Posterior vena cava (tissue), 2 donors: Measurements from ENCODE around the gene HSPA12B. TPM values are rescaled to one million over a fixed set of nuclear protein-coding genes. Genes with fewer than 3 reads are reported as not detected.

Experiments
- DNase-seq: peaks from one replicate; pipeline ENCODE4 v3.0.0-alpha.2; 2020; ENCODE audit warnings: low spot score
- intact Hi-C, 2 donors: fragments of 100-400 bp; cut with DNase I; formaldehyde crosslinking; loops; one replicate each; pipeline versions ENCODE4 v1.14.1 to v1.14.2; 2022 to 2023
- total RNA-seq, 2 donors: library from RNA; stranded (reverse); fragmentation: NEBNext Ultra II Directional; extraction: Animal tissue kit (Norgen Biotek cat#: 25700); gene quantifications; one replicate each; pipeline ENCODE4 v1.2.1, GENCODE V29; 2021
- donor health status: DM: yes; HTN: yes; CAD: no.
- donor health status: DM: yes; HTN: yes; CAD: no.

HSPA12B gene
- total RNA-seq, 2 donors from 2014 or later: 18.0 to 18.5 TPM

DNA sequence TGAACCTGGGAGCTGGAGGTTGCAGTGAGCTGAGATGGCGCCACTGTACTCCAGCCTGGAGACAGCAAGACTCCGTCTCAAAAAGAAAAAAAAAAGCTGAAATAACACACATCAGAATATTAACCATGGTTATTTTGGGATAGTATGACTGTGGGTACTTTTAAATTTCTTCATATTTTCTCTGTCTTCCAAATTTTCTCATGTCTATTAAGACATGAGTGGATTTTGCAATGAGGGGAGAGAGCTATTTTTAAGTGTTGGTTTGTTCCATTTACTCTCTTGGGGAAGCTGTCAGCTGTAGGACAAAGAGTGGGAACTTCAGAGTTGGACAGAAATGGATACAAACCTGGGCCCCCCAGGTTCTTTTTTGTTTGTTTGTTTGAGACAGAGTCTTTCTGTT is 24.8 kb downstream of the HSPA12B start:
- intact Hi-C loops: no loop called here
- DNase-seq: no peak

DNA sequence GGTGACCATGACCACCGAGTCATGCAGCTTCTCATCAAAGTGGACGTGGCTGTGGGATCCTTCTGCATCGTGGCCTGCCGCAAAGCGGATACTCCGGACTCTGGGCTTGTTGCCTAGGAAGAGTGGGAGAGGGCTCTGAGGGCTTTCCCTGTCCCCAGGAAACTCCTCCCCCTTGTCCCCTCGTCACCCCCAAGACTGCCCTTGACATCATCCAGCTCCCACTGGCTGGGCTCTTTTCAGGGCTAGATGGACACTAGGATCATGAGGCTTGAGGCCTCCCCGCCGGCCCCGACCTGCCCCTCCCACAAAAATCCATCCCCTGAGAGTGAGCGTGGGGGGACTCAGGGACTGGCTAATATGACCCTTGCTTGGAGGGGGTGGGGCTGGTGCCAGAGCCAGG is 26.1 kb downstream of the HSPA12B start:
- peak; percentile 75 for DNase-seq
- intact Hi-C loops: no loop called here

DNA sequence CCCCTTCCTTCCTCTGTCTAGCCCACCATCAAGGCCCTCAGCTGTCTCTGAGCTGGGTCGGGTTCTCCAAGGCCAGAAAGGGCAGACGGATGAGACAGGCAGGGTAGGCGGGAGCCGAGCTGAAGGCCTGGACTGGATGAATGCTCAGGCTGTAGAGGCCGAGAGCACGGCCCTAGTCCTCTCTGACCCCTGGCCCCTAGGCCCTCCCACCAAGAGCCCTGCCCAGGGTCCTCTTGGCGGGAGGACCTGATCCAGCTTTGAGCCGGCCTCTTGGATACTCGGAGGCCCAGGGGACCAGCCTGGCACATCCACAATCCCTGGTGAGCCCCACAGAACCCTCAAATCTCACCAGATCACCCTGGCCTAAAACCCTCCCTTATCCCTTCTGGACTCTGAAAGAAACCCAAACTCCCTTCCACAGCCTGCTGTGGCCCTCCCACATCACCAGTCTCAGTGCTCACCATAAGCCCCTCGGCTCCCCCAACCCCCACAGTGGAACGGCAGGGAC is 26.9 kb downstream of the HSPA12B start:
- intact Hi-C loops: no loop called here

DNA sequence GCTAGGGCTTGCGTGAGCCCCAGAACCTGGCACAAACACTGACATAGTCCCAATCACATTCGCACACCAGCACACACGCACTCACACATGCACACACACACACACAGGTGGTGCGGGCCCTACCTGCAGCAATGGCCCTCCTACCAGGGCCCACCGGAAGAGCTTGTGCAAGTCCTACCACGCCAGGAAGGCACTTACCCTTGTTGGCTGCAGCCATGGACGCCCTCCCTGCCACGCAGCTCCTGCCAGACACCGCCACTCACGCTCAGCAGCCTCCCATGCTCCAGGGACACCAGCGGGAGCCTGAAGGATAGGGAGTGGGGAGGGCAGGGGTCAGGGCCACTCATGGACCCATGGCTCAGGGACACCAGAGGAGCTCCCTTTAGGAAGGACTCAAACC is 27.4 kb downstream of the HSPA12B start:
- intact Hi-C loops: no loop called here
- DNase-seq: peak; percentile 72

More for the DNA sequence above, 26.9 kb downstream of the HSPA12B start:
- peak; percentile 67 for DNase-seq

DNA sequence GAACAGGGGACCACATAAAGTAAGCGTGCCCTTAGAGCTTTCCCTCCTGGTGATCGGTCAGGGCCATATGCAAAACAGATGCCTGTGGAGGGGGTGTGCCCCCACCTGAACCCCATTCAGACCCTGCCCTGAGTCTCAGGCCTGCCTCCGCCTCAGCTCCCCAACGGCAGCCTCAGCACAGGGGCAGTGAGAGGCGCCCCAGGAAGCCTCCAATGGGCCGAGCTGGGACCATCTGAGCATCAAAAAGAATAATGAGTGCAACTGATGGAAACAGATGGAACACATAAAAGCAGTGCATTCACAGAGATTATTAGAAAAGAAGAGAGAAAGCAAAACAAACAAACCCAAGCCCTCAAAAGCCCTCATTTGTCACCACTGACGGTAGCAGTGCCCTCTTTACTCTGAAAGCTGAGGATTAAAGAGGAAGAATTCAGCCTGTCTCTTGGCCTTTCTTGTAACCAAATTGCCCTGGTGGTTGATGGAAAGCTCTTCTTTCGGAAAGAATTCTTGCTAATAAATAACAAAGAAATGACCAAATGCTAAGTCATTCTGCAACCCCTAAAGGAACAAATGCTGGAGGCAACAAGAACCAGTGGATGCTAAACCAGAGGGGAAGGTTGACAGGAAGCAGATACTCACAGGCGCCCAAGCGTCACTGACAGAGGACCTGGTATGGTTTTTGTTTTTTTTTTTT is 28.3 kb downstream of the HSPA12B start:
- no peak for DNase-seq
- intact Hi-C loops: no loop called here

DNA sequence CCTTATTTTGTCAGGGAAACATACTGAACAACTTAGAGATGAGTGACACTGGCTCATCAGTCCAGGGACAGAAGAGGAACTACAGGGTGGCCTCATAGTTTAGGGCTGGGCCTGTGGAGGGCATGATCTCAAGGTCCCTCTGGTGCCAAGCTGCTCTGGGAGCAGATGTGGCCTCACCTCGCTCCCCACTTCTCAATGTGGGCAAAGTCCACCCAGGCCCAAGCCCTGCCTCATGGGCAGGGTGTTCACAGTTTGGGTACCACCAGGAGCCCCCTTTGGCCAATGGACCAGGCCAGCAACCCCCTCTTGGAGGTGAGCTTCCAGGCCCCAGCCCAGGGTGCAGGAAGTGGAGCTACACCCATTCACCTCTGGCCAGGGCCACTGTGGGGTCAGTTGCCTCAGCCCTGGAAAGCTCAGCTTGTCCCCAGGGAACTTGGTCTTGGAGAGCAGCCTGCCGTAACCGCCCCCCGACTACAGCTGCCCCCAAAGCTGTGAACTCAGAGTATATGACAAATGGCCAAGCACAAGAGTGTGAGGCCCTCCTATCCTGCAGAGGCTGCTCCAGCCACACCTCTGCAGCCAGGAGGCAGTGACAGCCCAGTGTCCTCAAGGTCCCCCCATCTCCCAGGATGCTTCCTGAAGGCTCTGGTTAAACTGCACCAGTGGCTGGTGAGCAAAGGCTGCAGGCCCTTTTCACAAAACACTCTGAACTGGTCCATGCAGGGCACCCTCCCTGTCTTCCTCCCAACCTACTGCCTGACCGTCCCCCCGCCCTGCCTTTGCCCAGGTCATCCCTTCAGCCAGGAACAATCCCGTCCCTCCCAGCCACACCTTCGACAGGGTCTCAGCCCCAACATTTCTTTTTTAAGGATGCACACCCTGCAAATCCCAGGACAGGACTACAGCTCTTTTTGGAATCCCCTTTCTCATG is 31.5 kb downstream of the HSPA12B start:
- DNase-seq: peak; percentile 64
- intact Hi-C loops: no loop called here

DNA sequence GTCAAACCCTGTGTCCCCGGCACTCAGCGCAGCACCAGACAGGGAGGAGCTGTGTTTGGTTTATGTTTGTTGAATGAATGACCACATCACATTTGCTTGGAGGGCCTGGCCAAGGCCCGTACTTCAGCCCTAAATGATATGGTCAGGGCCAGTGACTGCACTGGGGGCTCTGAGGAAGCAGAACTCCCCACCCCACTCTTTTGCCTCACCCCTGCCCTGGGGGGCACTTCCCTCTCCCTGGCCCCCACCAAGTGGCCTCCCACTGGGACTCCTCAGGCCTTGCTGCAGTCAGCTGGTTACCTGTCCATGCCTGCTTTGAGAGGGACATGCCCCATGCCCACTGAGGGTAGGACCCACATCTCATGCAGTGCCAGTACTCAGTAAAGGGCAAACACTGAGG is 32.2 kb downstream of the HSPA12B start:
- intact Hi-C loops: no loop called here
- DNase-seq: peak; percentile 58

DNA sequence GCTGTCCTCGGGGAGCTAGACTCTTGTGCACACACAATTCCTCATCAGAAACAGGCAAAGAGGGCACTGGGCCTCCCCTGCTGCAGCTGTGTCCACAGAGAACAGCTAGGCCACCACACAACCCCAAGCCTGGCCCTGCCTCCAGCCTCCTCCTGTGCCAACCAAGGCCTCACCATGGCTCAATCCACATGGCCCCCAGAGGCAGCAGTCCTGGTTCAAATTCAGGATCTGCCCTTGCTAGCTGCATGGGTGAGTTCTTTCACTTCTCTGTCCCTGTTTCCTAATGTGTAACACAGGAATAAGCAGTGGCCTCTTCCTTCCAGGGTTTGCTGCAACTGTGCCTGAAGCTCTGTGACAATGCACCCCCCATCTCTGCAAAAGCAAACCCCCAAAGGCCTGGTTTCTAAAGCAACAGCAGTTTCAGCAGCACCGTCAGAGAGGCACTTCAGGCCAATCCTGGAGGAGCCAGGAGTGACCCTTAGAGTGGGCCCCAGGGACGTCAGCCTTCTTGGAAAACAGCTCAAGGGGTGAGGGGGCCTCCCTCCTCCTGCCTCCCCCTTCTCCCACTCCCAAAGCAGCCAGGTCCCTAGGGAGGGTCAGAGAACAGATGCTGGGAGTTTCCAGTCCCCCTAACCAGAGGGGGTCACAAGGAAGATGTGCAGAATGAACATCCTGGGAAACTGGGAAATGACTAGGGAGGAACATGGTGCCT is 32.8 kb downstream of the HSPA12B start:
- DNase-seq: peak; percentile 74
- intact Hi-C loops: no loop called here

DNA sequence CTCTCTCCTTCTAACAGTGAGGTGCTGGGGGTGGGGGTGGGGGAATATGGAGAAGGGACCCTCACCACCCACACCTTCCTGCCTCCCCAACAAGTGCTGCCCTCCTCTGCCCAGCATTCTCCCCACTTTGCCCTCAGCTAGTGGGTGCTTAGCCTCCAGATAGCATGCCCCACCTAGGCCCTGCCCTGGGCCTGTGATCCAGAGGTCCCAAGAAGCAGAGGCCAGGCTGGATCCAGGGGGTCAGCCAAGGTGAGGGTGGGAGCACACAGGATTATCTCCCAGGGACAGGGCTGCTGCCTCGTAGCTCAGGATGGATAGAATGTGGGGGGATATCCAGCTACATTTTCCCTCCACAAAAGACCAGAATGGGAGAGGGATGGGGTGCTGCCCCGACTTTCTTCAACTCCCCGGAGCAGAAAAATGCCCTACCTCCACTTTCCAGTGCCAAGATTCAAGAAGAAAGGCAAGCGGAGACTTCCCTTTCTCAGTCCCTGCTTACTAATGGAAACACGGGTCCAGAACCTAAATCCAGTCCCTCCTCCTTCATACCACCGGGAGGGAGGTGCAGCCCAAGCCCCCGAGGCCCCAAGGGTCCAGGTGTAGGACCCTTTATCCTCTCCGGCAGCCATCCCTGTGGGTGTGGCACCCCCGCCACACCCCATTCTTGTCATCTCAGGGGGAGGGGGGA is 34.1 kb downstream of the HSPA12B start:
- peak; percentile 69 for DNase-seq
- intact Hi-C loops: no loop called here

DNA sequence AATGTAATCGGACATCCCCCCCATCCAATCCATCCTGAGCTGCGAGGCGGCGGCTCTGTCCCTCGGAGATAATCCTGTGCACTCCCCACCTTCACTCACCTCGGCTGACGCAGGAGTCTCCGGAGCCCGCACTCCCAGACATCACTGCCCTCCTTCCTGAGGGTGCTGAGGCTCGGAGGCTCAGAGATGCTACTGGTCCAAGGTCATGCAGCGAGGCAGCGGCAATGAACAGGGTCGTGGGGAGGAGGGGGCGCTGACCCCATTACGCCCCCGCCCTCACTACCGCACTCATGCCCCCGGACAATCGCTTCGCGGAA is 34.6 kb downstream of the HSPA12B start:
- intact Hi-C loops: no loop called here
- peak; percentile 83 for DNase-seq

DNA sequence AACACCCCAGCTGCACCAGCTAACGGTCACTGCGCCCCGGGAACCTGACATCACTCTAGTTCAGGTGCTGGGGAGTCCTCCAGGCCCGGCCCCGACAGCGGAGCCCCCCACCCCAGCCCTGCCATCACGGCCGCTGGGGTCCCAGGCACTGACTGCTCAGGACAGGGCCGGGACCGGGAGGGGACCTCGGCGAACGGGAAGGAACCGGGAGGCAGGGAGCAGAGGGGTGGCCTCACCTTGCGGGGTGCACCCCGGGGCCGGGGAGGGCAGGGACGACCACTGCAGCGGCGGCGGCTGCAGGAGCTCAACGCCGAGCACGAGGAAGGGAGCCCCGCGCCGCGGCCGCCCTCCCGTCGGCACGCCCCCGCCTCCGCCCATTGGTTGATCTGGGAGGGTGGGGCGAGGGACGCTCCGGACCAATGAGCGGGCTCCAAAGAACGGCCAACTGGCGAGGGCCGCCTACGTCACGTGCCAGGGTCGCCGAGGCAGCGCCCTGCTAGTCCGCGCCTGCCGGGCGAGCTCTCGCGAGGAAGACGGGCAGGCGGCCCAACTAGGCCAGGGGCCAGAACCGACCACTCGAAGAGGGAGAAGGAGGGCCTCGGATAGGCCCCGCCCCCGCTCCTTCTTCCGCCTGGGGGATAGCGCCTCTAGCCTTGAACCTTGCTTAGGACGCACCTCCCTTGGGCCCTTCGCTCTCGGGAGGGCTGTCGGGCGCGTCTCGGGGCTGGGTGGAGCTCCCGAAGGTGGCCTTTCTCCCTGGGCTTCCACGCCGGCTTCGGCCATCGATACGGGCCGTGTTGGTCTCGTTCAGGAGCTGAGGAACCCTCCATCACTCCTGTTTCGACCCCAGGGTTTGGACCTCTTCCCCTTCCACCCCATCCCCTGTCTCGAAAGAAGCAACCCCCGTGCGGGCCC is 35.2 kb downstream of the HSPA12B start, which contains the start of gene ADISSP:
ADISSP (minus strand) TSS at position 327 of the 915 bp plus-strand sequence. CDS start 7,653 bp downstream, outside the sequence.
- DNase-seq: peak; percentile 100
- intact Hi-C loops: no loop called here

DNA sequence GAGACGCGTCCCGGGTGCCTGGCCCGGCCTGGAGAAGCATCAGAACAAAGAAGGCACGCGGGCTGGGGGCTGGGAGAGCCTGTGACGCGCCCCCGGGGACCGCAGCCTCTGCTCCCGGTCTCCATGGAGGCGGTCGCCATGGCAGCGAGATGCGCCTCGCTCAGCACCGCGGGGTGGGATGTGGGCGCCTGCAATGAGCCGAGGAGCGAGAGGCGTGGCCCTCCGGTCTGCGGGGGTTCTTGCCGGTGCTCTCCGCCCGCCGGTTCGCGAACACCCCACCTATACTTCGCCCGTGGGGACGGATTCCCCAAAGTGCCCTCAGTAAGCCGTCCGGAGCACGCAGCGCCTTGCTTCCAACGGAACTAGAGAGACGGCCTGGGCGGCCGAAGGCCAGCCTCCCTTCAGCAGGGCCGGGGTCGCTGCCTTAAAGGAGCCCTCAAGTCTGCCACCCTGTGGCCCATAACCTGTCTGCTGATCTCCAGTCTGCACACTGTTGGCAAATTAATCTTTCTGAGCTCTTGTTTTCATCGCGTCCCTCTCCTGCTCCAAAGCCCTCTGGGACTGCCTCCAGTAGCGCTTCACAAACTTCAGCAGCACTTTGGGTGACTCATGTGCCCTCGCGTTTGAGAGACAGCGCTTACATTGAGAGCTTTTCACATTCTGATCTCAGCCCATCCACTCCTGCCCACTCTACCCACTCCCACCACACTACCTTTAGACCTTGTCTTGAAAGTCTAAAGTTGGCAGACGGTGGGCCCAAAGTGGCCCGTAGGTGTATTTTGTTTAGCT is 36.1 kb downstream of the HSPA12B start:
- intact Hi-C loops: no loop called here
- DNase-seq: peak; percentile 92

DNA sequence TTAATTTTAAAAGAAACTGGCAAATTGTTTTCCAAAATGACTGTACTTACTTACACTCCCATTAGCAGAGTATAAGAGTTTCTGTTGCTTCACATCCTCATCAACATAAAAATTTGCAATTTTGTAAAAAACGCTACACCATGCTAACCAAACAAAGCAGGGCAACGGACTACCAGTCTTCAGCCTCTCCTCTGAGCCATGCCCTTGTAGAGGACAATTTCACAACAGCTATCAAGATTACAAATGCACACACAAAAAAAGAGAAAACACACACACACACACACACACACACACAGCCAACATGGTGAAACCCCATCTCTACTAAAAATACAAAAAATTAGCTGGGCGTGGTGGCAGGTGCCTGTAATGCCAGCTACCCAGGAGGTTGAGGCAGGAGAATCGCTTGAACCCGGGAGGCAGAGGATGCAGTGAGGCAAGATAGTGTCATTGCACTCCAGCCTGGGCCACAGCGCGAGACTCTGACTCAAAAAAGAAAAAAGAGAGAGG is 39.1 kb downstream of the HSPA12B start:
- intact Hi-C loops: no loop called here
- no peak for DNase-seq

DNA sequence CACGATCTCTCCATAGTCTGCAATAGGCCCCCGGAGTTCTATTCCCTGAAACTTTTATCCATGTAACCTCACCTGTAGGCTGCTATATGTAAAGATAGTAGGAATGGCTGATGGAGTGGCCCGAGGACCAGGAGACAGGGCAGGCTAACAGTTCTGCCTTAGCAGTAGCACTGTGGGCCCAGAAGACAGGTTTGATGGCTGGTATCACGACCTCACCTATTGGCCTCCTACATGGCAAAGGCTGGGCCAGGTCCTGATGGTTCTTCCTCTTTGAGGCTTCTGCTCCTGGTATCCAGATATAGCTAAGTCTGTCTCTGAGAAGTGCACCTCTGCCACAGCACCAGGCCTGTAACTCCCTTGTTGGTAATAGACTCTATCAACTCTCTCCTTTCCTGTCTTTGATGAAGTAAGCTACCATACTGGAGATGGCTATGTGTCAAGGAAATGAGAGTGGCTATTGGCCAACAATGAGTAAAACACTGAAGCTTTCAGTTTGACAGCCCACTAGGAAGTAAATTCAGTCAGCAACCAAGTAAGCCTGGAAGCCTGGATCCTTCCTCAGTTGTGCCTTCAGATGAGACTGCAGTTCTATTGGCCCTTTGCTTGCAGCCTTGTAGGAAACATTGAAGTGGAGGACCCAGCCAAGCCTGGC is 43.1 kb downstream of the HSPA12B start:
- intact Hi-C loops: no loop called here

DNA sequence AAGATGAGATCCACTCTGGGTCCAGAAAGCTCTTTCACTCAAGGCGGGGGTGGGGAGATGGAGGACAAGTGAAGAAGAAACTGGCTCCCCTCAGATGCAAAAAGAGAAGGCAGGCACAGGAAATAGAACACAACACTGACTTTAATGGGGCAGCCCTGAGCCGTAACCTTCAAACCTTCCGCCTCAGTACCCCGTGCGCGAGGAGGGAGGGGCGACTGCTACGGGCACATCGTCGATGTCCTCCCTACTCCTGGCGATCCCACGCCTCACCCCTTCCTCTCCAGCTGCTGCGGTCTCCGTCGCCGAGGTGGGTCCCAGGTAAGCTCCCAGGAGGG is 44.9 kb downstream of the HSPA12B start:
- intact Hi-C loops: no loop called here
- DNase-seq: no peak

More for the DNA sequence above, 43.1 kb downstream of the HSPA12B start:
- DNase-seq: no peak

DNA sequence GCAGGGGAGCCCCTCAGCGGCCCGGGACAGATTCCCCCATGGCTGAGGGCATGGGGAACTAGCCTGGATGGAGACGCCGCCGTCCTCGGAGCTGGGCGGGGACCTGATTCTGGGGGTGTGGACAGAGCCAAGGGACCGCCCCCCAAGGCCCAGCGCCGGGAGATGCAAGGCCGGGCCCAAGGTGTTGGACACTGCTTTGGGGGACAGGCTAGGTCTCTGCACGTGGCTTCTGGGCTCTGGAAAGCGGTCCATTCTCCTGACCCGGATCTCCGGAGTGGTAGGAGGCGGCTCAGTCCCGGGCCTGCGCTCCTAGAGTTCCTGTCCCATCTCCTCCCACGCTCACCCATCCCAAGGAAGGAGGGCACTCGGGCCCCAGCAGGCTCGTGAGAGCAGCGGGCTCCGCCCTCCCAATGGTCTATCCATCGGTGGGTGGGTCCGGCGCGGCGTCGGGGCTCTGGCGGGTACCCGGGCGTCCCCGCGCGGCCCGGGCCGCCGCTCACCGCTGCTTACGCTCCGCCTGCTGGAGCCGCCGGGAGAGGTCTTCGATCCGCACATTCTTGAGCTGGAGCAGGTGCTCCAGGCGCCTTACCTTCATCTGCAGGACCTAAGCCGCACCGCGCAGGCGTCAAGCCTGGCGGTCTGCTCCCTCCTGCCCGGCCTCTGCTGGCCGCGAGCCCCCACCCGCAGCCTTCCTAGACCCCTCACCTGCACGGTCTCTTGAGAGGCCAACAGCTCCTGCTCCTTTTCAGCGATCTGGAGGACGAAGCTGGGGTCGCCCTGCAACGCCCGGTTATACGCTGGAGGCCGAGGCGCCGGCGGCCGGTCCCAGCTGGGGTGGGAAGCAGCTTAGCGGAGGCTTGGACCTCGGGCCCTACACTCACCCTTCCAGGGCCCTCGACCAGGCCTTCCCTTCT is 45.5 kb downstream of the HSPA12B start:
- intact Hi-C loops: no loop called here
- DNase-seq: peak; percentile 91
